NCI-H2081 treated with DMSO at 0.1 percent for 48 hours (cell line): ENCODE data around the gene RRP9.
"Not testable (repeated sequence)": the region's sequence is repeated elsewhere in the genome, so short reads cannot be mapped to it uniquely, and the experiment has no call there.

Experiments
- DNase-seq: peaks from one replicate; lab custom pipeline; 2025; lab: John Stamatoyannopoulos, UW

Gene RRP9, protein sequence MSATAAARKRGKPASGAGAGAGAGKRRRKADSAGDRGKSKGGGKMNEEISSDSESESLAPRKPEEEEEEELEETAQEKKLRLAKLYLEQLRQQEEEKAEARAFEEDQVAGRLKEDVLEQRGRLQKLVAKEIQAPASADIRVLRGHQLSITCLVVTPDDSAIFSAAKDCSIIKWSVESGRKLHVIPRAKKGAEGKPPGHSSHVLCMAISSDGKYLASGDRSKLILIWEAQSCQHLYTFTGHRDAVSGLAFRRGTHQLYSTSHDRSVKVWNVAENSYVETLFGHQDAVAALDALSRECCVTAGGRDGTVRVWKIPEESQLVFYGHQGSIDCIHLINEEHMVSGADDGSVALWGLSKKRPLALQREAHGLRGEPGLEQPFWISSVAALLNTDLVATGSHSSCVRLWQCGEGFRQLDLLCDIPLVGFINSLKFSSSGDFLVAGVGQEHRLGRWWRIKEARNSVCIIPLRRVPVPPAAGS

GRCh38 chr3:51941798-51942602, at the start of gene RRP9, which contains the start of gene PARP3:
Gene RRP9 (minus strand): TSS chr3:51941904. CDS start chr3:51941867, 37 bp downstream.
Gene PARP3 (plus strand): TSS chr3:51942363. CDS start chr3:51943356, 993 bp downstream.
- peak; percentile 92 for DNase-seq

DNA sequence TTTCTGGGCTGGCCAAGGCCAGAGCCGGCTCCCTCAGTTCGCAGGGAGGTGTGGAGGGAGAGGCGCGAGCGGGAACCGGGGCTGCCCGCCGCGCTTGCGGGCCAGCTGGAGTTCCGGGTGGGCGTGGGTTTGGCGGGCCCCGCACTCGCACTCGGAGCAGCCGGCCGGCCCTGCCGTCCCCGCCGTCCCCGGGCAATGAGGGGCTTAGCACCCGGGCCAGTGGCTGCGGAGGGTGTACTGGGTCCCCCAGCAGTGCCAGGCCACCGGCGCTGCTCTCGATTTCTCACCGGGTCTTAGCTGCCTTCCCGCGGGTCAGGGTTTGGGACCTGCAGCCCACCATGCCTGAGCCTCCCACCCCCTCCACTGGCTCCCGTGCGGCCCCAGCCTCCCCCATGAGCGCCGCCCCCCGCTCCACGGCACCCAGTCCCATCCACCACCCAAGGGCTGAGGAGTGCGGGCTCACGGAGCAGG, 48.8 kb upstream of the RRP9 start:
- not testable (repeated sequence) for DNase-seq

GRCh38 chr3:51988286-51989146, 46.8 kb upstream of the RRP9 start:
- no peak for DNase-seq

GRCh38 chr3:51987568-51987967, 45.9 kb upstream of the RRP9 start:
- no peak for DNase-seq

GRCh38 chr3:51986010-51986947, 44.6 kb upstream of the RRP9 start:
- no peak for DNase-seq

GRCh38 chr3:51985063-51985462, 43.4 kb upstream of the RRP9 start:
- no peak for DNase-seq

DNA sequence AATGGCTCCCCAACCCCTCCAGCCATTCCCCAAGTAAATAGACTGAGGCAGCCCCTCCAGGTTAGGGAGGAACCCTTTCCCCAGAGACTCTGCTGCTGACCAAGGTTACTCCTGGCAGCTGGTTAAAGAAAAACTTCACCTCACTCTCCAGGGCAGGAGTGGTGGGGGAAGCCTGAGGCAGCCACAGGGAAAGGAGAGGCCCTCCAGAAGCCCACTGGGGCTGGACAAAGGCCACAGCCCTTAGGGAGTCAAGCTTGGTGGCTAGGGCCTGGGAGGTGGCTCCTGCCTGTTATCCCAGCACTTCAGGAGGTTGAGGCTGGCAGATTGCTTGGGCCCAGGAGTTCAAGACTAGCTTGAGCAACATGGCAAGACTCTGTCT, 42.6 kb upstream of the RRP9 start:
- no peak for DNase-seq

DNA sequence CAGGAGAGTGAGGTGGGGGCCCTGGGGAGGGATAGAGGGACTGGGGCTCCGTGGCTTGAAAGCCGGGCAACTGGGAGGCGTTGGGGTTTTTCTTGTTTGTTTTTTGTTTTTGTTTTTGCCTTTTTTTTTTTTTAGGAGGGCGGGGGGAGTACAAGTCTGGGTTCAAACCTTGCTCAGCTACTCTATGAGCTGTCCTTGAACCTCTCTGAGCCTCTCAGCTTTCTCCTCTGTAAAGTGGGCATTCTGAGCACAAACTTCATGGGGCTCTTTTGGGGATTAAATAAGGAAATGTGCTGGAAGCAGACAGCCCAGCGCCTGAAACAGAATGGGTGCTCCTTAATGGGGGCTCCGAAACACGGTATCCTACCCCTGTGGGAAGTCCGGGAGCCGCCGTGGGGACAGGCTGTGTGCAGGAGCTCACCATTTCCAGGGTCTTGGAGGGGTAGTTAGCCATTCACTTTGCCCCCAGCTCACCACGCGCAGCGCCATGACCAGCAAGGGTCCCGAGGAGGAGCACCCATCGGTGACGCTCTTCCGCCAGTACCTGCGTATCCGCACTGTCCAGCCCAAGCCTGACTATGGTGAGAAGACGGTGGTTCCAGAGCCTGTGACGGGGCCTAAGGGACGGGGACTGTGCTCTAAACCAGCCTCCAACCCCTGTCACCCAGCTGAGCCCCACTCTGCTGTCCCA, 42.0 kb upstream of the RRP9 start:
- DNase-seq, result no peak

DNA sequence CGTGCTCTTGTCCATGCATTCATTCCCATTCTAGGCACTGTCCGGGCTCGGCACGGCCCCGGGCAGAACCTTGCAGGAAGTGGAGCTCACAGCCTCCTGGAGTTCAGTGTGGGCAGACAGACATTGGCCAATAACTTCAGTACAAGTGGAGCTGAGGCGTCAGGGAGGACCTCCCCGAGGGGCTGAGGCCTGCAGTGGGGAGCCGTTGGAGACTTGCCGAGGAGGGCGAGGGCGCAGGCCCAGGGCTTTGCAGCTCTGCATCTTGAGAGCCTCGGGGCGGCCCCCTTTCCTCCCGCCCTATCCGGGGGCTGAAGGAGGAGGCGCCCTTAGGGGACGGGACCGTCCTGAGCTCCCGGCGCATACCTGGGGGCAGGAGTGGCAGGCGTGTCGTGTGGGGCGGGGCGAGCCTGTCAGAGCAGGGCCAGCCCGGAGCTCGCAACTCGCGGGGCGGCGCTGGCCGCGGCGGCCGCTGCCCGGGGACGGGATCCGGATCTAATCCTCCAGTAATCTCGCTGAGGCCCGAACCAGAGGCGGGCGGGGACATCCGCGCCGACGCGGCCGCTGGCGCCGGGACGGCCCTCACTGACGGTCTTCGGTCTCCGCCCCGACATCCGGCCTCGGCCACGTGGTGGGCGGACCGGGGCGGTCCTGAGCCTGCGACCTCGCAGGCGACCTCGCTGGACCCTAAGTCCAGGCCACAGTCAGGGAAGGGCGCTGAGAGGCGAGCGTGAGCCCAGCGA, 41.3 kb upstream of the RRP9 start, which contains the start of gene ACY1:
Gene ACY1, plus strand, starts transcription at position 698 of the 740 bp plus-strand sequence. CDS start 530 bp downstream, outside the sequence.
- no peak for DNase-seq

- no peak for DNase-seq
These were observed 40.7 kb upstream of the RRP9 start for GRCh38 chr3:51982352-51982837.

- no peak for DNase-seq
These were observed 38.5 kb upstream of the RRP9 start for GRCh38 chr3:51980253-51980652.

- no peak for DNase-seq
These were observed 36.4 kb upstream of the RRP9 start for GRCh38 chr3:51978143-51978502.

- no peak for DNase-seq
These were observed 35.9 kb upstream of the RRP9 start for GRCh38 chr3:51977446-51978142.

DNA sequence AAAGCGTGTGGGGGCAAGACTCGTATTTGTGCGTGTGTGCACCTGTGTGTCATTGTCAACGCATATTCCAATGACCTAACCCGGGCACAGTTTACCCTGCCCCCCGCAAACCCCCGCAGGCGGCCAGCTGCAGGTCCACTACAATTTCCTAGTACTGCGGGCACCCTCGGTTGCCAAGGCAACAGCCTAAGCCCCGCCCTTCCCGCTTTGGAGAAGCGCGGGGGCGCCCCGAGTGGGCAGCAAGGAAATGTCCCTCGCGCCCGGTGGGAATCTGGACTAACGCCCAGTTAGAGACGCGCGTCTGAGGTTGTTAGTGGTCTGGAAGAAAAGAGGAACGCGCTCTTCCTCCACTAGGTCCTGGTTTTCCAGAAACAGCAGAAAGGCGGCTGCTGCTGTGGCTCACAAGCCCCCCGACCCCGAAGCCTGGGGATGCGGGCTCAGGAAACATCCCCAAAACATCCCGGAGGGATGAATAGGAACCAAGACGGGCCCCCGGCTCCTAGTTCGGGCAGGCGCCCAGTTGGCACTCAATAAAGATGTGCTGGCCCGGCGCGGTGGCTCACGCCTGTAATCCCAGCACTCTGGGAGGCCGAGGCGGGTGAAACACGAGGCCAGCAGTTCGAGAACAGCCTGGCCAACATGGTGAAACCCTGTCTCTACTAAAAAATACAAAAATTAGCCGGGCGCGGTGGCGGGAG, 34.3 kb upstream of the RRP9 start:
- no peak for DNase-seq

DNA sequence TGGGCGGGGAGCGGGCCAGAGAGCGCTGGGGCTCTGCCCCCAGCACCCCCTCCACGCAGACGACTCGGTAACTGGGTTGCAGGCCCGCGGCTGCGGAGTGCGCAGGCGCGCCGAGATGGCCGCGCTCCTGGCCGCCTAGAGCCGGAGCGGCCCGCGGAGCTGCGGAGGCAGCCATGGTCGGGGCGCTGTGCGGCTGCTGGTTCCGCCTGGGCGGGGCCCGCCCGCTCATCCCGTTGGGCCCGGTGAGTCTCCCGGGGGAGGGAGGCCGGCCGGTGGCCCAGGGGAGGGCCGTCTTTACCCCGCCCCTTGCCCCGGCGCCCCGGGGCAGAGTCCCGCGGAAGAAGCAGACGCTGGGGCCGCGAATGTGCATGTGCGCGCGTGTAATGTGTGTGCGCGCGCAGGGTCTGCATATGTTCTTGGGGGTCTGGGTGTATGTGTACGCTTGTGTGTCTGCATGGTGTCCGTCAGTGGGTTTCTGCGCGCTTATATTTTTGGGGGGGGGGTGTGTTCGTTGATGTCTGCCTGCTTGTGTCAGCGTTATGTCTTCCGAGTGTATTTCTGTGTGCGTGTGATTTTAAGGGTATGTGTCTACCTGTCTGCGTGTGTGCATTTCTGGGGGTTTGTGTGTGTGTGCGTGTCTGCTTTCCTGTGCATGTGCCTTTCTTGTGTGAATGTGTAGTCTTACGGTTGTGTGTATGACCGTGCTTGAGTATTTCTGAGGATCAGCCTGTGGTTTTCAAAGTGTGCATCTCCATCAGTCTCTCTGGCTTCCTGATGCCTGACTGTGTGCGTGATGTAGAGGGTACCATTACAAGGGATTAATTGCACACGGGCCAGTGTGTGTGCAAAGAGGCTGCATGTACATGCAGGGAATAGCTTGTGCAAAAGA, 33.5 kb upstream of the RRP9 start, which contains the start of gene ABHD14A:
Gene ABHD14A, plus strand, starts transcription at position 102 of the 889 bp plus-strand sequence. Its CDS starts 72 bp downstream, at position 174.
- no peak for DNase-seq

DNA sequence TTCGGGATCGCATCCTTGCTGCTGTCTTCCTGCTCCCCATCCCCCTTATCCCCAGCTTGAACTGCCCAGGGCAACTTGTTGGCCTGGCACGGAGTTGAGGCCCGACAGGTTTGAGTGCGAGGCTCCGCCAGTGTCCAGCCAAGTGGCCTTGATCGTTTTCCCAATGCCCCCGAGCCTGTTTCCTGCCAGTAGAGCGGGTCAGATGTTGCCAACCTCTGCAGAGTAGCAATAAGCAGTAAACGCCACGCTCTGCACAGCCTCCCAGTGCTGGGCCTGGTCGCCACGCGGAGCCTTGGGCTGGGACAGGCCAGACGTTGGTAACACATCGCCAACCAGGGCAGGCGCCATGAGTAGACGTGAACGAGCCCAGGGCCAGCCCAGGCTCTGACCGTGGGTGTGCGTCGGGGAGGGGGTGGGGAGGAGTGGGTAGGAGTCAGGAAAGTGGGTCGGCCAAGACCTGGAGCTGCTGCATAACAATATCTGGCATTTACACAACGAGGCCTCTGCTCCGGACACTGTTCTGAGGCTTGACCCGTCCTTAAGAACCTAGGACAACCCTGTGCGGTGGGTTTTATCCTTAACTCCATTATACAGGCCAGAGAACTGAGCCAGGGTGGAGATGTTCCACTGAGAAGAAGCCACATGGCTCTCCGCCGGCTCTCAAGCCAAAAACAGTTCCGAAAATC, 32.7 kb upstream of the RRP9 start:
- DNase-seq, result no peak
